Type B pancreatic cell (in vitro differentiated cells): ENCODE data around the gene FOCAD. TPM values are rescaled to one million over a fixed set of nuclear protein-coding genes. Genes with fewer than 3 reads are reported as not detected.

ENCODE experiments used
- DNase-seq: peaks from one replicate; pipeline ENCODE4 v3.0.0; 2021; ENCODE audit warnings: mixed read lengths; ENCODE audit not compliant: unreplicated experiment; ENCODE audit errors: extremely low spot score
- H3K27ac Mint-ChIP-seq: 2 replicates; pipeline ENCODE4 v1.8.0; 2021; ENCODE audit warnings: mild to moderate bottlenecking, mixed read lengths
- H3K27me3 Mint-ChIP-seq: 2 replicates; pipeline ENCODE4 v1.8.0; 2021; ENCODE audit warnings: mixed read lengths
- H3K36me3 Mint-ChIP-seq: 2 replicates; pipeline ENCODE4 v1.8.0; 2021; ENCODE audit warnings: mixed read lengths
- H3K4me1 Mint-ChIP-seq: one replicate; pipeline ENCODE4 v1.8.0; 2021; ENCODE audit warnings: mixed read lengths; ENCODE audit not compliant: unreplicated experiment
- H3K4me3 Mint-ChIP-seq: 2 replicates; pipeline ENCODE4 v1.8.0; 2021; ENCODE audit warnings: mild to moderate bottlenecking, mixed read lengths
- H3K9me3 Mint-ChIP-seq: 2 replicates; pipeline ENCODE4 v1.8.0; 2021; ENCODE audit warnings: mixed read lengths
- CTCF ChIP-seq: fragments of 200-600 bp; sonication (generic); conservative IDR thresholded peaks from 2 replicates; pipeline ENCODE4 v1.5.0; 2021; ENCODE audit warnings: antibody characterized with exemption, mild to moderate bottlenecking
- total RNA-seq: library from RNA; stranded (reverse); gene quantifications from 2 replicates; pipeline ENCODE4 v1.2.1, GENCODE V29; 2021; ENCODE audit warnings: low replicate concordance

The FOCAD gene
- total RNA-seq, 1 donor from 2014 or later: 51.0 TPM

DNA sequence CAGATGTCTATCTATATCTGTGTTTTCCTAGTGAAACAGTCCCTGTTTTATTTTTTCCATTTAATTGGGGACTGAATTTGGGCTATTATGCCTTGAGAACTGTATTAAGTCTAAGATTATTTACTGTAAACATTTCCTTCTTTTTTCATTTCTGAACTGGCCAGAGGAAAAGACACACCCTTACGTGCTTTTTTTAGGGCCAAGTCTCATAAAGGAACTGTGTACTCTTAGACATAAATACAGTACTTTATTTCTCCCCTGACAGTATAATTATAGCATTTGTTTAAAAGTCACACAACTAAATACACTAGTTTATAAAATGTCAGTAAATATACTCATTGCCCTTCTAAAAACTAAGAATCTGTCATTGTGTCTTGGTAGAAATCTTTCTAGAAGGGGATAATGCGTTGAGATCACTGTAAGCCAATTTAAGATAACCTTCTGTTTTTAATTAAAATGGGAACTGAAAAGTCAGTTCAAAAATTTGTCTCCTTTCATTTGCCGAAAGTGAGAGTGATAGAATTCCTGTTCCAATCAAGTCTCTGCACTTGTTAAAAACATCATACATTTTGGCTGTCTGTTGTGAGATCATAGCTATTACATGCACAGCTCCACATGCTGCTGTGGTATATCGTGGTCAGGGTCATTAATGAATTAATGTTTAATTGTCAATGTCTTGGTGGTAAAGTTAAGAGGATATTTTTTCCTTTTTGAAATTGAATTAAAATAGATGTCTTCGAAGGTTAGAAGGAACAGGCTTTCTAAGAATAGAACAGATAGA is 132.1 kb downstream of the FOCAD start:
- no peak for TF ChIP-seq CTCF
- H3K4me1 Mint-ChIP-seq: peaks cover 6% of the 10 kb centered on the region
- peaks cover 4% of the 10 kb centered on the region for H3K9me3 Mint-ChIP-seq
- no peak for DNase-seq
- H3K27me3 Mint-ChIP-seq: no peaks in the 10 kb centered on the region
- peaks cover 10% of the 10 kb centered on the region for H3K36me3 Mint-ChIP-seq
- H3K27ac Mint-ChIP-seq: no peak overlapping the region
- no peak overlapping the region for H3K4me3 Mint-ChIP-seq

DNA sequence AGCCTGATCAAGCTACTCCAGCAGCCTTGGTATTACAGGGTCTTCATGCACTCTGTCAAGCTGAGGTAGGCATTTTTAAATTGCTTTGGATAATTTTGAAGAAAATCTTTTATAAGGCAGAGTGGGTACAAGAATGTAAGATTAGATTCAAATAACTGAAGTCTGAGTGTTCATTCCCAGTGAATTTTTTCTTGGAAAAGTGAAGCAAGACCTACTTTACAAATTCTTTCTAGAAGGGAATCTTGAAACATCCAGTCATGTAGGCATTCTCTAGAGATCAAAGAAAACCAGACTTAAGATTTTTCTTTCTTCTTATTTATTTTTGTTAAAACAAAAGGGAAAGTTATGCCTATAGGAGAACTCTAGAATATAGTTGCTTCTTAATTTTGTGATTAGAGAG is 139.0 kb downstream of the FOCAD start:
- DNase-seq: no peak

DNA sequence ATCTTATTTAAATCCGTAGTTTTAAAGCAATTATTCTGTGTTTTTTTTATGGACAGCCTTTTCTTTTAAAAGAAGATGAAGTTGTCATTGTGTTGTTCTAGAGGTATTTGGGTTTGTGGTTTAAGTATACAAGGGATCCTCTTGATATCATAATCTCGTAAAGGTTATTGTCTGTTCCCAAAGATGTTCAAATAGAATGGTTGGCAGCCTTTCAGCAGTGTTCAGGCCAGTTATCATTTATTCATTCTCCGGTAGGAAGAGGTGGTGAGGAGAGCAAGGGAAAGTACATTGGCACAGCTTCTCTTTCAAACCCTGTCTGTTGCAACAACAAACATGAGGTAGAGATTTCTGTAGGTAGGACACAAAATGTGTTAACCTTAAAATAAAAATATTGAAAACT is 147.0 kb downstream of the FOCAD start:
- DNase-seq: no peak
- peaks cover 11% of the 10 kb centered on the region for H3K4me1 Mint-ChIP-seq
- H3K27me3 Mint-ChIP-seq: no peaks in the 10 kb centered on the region
- H3K9me3 Mint-ChIP-seq: no peaks in the 10 kb centered on the region
- H3K4me3 Mint-ChIP-seq: no peak overlapping the region
- no peak for TF ChIP-seq CTCF
- peaks cover 43% of the 10 kb centered on the region for H3K36me3 Mint-ChIP-seq
- H3K27ac Mint-ChIP-seq: no peak overlapping the region

More for the DNA sequence above, 139.0 kb downstream of the FOCAD start:
- Mint-ChIP-seq H3K4me3 (no peak overlapping the region), H3K27me3 (no peaks in the 10 kb centered on the region), H3K36me3 (peaks cover 28% of the 10 kb centered on the region), H3K4me1 (no peaks in the 10 kb centered on the region), H3K27ac (no peak overlapping the region), H3K9me3 (no peaks in the 10 kb centered on the region)
- TF ChIP-seq CTCF: no peak

DNA sequence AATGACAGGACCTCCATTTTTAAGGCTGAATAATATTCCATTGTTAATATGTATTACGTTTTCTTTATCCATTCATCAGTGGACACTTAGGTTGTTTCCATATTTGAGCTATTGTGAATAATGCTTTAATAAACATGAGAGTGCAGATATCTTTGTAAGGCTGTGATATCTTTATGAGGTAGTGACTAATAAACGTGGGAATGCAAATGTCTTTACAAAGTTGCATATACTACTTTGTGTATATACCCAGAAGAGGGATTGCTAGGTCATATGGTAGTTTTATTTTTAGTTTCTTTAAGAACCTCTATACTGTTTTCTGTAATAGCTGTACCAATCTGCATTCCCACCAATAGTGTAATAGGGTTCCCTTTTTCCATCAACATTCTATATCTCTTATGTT is 148.7 kb downstream of the FOCAD start:
- no peak for DNase-seq
- Mint-ChIP-seq H3K27me3 (no peaks in the 10 kb centered on the region), H3K9me3 (no peaks in the 10 kb centered on the region), H3K36me3 (peaks cover 28% of the 10 kb centered on the region), H3K4me1 (peaks cover 23% of the 10 kb centered on the region), H3K4me3 (no peak overlapping the region), H3K27ac (no peak overlapping the region)
- no peak for TF ChIP-seq CTCF

- peaks cover 23% of the 10 kb centered on the region for H3K4me1 Mint-ChIP-seq
- peak overlapping the region; percentile 11 for H3K27ac Mint-ChIP-seq
- H3K27me3 Mint-ChIP-seq: no peaks in the 10 kb centered on the region
- peaks cover 25% of the 10 kb centered on the region for H3K36me3 Mint-ChIP-seq
- DNase-seq: no peak
- no peak for TF ChIP-seq CTCF
- peaks cover 5% of the 10 kb centered on the region for H3K9me3 Mint-ChIP-seq
- no peak overlapping the region for H3K4me3 Mint-ChIP-seq
Observed at GRCh38 chr9:20835377-20836286, 151.6 kb downstream of the FOCAD start.
